ENCODE data around the gene SLC25A39. TPM values are rescaled to one million over a fixed set of nuclear protein-coding genes. Genes with fewer than 3 reads are reported as not detected.

Gene SLC25A39
- total and polyA plus RNA-seq, 9 of the 15 experiments (the other 6 are each of a cell fraction or from before 2014, with no cell fraction given), result 4.8 to 267 (median 140) TPM

DNA sequence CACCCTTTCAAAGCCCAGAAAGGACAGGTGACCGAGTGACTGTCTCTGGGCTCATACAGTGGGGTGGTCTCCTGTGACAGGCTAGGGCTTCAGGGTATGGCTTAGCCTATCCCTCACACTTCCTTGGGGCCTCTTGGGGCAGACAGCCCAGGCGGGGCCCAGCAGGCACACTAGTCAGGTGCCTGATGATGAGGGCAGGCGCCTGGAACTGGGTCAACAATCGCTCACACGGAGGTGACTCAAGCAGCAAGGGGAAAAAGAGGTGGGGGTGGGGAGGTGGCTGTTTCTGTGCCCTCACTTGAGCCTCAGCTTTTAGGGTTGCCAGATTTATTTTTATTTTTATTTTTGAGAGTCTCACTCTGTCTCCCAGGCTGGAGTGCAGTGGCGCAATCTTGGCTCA lies 14.1 kb upstream of the SLC25A39 start:
- Histone ChIP-seq H3K27me3 (ENCODE audit: control insufficient read depth in 2 of 2, insufficient read depth in 2 of 2, low read length in 2 of 2) (no peaks in the 10 kb centered on the region; a peak in 1 of 5 replicates), H3K79me2 (ENCODE audit: control insufficient read depth, insufficient read depth, low read length) (no peaks in the 10 kb centered on the region), H3K36me3 (ENCODE audit: control insufficient read depth, insufficient read depth, low read length) (no peaks in the 10 kb centered on the region), H2AFZ (ENCODE audit: low read depth, low read length) (no peak overlapping the region), H3K9ac (ENCODE audit: insufficient read depth in 1 of 2, low read depth in 2 of 2, low read length in 2 of 2) (0 out of 4 replicates have a peak overlapping the region, but pooled peaks of 1 of the 2 experiments have one; percentile 61), H3K27ac (ENCODE audit: extremely low read depth, low read depth, low read length) (no peak overlapping the region), H4K20me1 (replicated peaks; ENCODE audit: control insufficient read depth, insufficient read depth, low read length) (no peaks in the 10 kb centered on the region), H3K4me1 (replicated peaks in 1 of 2; ENCODE audit: control insufficient read depth in 2 of 2, insufficient read depth in 2 of 2, low read length in 2 of 2) (peaks cover 0 to 9% of the 10 kb centered on the region in 2 experiments; a peak in 3 of 5 replicates), H3K9me3 (replicated peaks; ENCODE audit: control insufficient read depth, insufficient read depth, low read depth, low read length) (no peaks in the 10 kb centered on the region), H3K9me1 (ENCODE audit: control insufficient read depth, insufficient read depth, low read length) (no peaks in the 10 kb centered on the region), H3K4me2 (ENCODE audit: insufficient read depth, low read length) (no peak overlapping the region), H3K4me3 (no peak overlapping the region)
- CTCF ChIA-PET (ENCODE audit: low intra/inter-chr PET ratio), result interaction anchor here (0.6 kb wide), 1 partner anchor 65 kb away, joined by 6 read pairs; no protein-coding TSS in a partner anchor
- WGBS (ENCODE audit: insufficient coverage, low coverage, missing lambda C conversion rate), result 18% methylated on average over 6 of the region's 6 CpGs
- in situ Hi-C loops (cut with MboI), result loop anchor here (25.0 kb wide), 1 partner anchor 401 kb away; the partner anchor contains the start of gene PPY
- TF ChIP-seq, protein P1, sequence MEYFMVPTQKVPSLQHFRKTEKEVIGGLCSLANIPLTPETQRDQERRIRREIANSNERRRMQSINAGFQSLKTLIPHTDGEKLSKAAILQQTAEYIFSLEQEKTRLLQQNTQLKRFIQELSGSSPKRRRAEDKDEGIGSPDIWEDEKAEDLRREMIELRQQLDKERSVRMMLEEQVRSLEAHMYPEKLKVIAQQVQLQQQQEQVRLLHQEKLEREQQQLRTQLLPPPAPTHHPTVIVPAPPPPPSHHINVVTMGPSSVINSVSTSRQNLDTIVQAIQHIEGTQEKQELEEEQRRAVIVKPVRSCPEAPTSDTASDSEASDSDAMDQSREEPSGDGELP (CRISPR knock-in tag; IDR thresholded peaks at IDR 0.05; ENCODE audit: borderline replicate concordance), result no peak
- no peak for TF ChIP-seq CHD2 (IDR thresholded peaks at IDR 0.05; ENCODE audit: low read depth, low read length)
- TF ChIP-seq, protein P2, sequence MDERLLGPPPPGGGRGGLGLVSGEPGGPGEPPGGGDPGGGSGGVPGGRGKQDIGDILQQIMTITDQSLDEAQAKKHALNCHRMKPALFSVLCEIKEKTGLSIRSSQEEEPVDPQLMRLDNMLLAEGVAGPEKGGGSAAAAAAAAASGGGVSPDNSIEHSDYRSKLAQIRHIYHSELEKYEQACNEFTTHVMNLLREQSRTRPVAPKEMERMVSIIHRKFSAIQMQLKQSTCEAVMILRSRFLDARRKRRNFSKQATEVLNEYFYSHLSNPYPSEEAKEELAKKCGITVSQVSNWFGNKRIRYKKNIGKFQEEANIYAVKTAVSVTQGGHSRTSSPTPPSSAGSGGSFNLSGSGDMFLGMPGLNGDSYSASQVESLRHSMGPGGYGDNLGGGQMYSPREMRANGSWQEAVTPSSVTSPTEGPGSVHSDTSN (CRISPR knock-in tag; IDR thresholded peaks at IDR 0.05; ENCODE audit: low read depth), result no peak
- TF ChIP-seq, protein P2 (tag; conservative IDR thresholded peaks at IDR 0.05; ENCODE audit: low read depth), result no peak
- no peak for TF ChIP-seq ARHGAP35 (IDR thresholded peaks at IDR 0.05; ENCODE audit: partially characterized antibody)
- TF ChIP-seq, protein P3, sequence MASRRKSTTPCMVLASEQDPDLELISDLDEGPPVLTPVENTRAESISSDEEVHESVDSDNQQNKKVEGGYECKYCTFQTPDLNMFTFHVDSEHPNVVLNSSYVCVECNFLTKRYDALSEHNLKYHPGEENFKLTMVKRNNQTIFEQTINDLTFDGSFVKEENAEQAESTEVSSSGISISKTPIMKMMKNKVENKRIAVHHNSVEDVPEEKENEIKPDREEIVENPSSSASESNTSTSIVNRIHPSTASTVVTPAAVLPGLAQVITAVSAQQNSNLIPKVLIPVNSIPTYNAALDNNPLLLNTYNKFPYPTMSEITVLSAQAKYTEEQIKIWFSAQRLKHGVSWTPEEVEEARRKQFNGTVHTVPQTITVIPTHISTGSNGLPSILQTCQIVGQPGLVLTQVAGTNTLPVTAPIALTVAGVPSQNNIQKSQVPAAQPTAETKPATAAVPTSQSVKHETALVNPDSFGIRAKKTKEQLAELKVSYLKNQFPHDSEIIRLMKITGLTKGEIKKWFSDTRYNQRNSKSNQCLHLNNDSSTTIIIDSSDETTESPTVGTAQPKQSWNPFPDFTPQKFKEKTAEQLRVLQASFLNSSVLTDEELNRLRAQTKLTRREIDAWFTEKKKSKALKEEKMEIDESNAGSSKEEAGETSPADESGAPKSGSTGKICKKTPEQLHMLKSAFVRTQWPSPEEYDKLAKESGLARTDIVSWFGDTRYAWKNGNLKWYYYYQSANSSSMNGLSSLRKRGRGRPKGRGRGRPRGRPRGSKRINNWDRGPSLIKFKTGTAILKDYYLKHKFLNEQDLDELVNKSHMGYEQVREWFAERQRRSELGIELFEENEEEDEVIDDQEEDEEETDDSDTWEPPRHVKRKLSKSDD (conservative IDR thresholded peaks at IDR 0.05; ENCODE audit: low read length), result no peak
- TF ChIP-seq, protein P4, sequence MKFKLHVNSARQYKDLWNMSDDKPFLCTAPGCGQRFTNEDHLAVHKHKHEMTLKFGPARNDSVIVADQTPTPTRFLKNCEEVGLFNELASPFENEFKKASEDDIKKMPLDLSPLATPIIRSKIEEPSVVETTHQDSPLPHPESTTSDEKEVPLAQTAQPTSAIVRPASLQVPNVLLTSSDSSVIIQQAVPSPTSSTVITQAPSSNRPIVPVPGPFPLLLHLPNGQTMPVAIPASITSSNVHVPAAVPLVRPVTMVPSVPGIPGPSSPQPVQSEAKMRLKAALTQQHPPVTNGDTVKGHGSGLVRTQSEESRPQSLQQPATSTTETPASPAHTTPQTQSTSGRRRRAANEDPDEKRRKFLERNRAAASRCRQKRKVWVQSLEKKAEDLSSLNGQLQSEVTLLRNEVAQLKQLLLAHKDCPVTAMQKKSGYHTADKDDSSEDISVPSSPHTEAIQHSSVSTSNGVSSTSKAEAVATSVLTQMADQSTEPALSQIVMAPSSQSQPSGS (CRISPR knock-in tag; IDR thresholded peaks at IDR 0.05), result no peak
- no peak for TF ChIP-seq ZBTB1 (CRISPR knock-in tag; IDR thresholded peaks at IDR 0.05; ENCODE audit: borderline replicate concordance, low read depth)
- TF ChIP-seq OTX1 (CRISPR knock-in tag; IDR thresholded peaks at IDR 0.05), result no peak
- TF ChIP-seq NFXL1 (CRISPR knock-in tag; IDR thresholded peaks at IDR 0.05), result no peak
- BruUV-seq (replicated peaks), result no TSS peak
- POLR2A ChIA-PET, result interaction anchor here (0.6 kb wide), 1 partner anchor 267 kb away, joined by 3 read pairs; no protein-coding TSS in a partner anchor
- intact Hi-C loops (cut with micrococcal nuclease), result no loop called here
- DNase-seq (ENCODE audit: extremely low read depth in 1 of 4, low spot score in 3 of 4), result no peak
- ATAC-seq, result no peak
- no peak for FAIRE-seq
